Uterus (tissue), 2 donors: ENCODE data around the gene PPY.

Source experiments
- CTCF ChIP-seq, 4 experiments: fragments of 200-600 bp in 2 of 4; fragments of 450-650 bp in 2 of 4; sonication (generic) in 2 of 4; IDR thresholded peaks; one replicate each; pipeline ENCODE4 v1.5.1; 2016 to 2019; ENCODE audit warnings: antibody characterized with exemption in 4 of 4, mild to moderate bottlenecking in 2 of 4, moderate library complexity in 1 of 4
- POLR2A ChIP-seq, 2 donors: fragments of 450-650 bp; IDR thresholded peaks; one replicate each; pipeline ENCODE4 v1.6.1; 2016; ENCODE audit warnings: antibody characterized with exemption in 2 of 2, mild to moderate bottlenecking in 1 of 2, moderate library complexity in 1 of 2

DNA sequence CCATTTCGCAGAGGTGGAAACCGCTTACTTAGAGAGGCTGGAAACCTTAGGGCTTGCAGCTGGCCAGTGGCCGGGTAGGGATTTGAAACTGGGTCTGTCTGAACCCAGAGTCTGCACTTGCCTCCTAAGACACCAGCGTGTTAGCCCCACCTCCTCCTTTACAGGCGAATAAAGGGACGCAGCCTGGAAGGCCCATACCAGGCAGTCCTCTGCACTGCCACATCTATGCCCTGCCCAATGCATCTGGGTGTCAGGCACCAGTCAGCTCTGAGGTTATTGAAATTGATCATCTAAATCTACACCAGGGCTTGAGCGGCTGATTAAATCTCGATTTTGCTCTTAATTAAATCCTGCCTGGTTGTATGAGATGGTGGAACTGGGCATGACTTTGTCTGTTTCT lies 42.2 kb upstream of the PPY start:
- TF ChIP-seq CTCF (IDR thresholded peaks at IDR 0.05) (no peak), POLR2A (IDR thresholded peaks at IDR 0.05) (no peak)
